Measurements from ENCODE around the gene FUT7.
"Not testable (repeated sequence)": the region's sequence is repeated elsewhere in the genome, so short reads cannot be mapped to it uniquely, and the experiment has no call there.

FUT7 gene

GRCh38 chr9:137066096-137066861 lies 34.4 kb upstream of the FUT7 start:
- DNase-seq (ENCODE audit: low read depth) = no peak

DNA sequence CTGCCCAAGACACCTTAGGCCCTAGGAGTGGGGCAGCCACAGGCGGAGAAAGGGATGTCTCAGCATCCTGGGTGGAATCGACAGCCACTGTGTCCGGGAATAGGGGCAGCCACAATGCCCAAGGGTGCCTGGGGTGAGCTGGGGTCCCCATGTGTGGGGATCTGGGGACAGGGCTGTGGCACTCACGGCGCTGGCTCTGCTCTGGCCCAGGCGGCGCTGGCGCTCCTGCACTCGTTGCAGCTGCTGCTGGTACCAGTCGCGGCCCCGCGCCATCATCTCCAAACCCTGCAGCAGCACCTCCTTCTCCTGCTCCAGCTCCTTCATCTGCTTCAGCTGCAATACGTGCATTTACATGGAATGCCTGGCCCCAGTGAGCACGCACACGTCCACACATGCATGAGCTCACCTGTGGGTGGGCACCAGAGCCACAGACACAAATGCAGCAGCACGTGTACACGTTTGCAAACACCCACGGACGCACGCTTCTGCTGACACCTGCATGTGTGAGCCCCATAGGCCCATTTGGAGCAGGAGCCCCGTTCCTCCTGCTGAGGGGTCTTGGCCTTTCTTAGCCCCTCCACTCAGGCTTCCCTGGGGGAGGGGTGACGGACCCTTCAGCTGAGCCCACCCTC lies 33.6 kb upstream of the FUT7 start:
- DNase-seq (ENCODE audit: low read depth) = no peak

DNA sequence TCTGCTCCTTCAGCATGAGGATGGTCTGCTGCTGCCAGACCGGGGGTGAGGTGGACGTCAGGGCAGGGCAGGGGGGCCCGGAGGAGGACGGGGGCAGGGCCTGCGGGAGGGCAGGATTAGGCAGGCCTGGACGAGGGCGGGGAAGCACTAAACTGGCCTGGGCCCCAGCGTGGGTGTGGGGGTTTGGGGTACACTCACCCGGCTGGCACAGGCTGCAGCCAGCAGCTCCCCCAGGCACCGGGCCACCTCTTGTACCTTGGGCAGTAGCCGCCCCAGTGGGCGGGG lies 32.9 kb upstream of the FUT7 start:
- no peak for DNase-seq (ENCODE audit: low read depth)

DNA sequence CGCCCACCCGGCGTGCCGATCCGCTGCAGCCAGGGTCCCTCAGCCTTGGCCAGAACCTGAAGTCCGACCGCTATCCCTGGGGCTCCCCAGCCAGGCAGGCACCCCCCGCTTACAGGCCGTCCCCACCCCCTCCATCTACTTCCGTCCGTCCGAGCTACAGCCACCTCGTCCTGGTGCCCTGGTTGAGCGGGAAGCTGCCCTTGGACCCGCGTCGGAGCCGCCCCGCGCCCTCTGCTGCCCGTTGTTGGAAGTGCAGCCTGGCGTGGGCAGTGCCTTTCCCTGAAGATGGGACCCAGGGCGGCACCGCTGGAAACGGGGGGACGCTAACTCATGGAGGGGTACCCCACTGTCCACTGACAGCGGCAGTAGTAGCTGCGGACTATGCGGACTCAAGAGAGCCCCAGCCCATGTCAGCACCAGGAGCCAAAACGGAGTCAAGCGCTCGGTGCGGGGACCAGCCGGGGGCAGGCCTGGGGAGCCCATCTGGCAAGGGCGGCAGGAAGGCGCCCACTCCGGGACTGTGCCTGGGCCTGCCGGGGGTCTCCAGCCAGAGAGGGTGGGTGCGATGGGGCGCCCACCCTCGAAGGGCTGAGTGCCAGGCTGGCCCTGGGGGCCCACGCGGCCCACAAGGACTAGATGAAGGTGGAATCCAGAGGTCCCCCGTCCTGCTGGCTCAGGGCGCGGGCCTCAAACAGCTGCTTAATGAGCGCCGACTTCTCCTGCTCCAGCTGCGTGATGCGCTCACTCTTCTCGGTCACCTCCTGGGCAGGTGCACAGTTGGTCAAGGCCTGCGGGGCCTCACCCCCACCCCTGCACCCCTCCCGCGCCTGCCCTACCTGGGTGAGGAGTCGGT lies 32.4 kb upstream of the FUT7 start:
- DNase-seq (ENCODE audit: low read depth) = peak; percentile 63

- DNase-seq (ENCODE audit: low read depth) = no peak
Observed at GRCh38 chr9:137063311-137064026, 31.6 kb upstream of the FUT7 start.

DNA sequence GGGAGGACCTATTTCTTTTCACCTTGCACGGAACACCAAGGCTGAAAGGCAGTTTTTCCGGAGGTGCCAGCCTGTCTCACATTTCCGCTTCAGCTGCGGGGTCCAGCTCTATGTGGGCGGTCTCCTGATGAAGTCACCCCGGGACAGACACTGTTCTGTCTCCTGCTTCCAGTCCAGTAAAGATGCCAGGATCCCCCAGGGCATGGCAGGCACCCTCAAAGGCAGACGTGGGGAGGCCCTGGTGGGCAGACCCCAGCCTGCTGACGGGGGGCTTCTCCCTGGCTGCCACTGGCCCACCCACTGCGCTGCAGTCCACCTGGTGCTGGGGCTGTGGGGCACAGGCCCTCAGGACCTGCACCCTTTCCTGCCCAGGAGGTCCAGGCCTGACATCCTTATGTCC lies 30.9 kb upstream of the FUT7 start:
- not testable (repeated sequence) for DNase-seq (ENCODE audit: low read depth)

GRCh38 chr9:137062384-137062783 lies 30.5 kb upstream of the FUT7 start:
- DNase-seq (ENCODE audit: low read depth) = no peak

GRCh38 chr9:137058521-137059234 lies 26.8 kb upstream of the FUT7 start:
- no peak for DNase-seq (ENCODE audit: low read depth)

DNA sequence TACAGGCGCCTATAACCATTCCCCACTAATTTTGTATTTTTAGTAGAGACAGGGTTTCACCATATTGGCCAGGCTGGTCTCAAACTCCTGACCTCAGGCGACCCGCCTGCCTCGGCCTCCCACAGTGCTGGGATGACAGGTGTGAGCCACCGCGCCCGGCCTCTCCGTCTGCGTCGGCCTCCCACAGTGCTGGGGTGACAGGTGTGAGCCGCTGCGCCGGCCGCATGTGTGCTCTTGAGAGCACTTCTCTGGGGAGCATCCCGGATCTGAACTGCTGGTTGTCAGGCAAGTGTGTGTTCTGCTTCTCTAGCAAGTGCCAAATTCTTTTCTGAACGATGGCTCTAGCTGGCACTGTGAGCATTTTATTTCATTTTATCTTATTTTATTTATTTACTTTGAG lies 25.7 kb upstream of the FUT7 start:
- no peak for DNase-seq (ENCODE audit: low read depth)

GRCh38 chr9:137056739-137057415 lies 25.0 kb upstream of the FUT7 start:
- no peak for DNase-seq (ENCODE audit: low read depth)

DNA sequence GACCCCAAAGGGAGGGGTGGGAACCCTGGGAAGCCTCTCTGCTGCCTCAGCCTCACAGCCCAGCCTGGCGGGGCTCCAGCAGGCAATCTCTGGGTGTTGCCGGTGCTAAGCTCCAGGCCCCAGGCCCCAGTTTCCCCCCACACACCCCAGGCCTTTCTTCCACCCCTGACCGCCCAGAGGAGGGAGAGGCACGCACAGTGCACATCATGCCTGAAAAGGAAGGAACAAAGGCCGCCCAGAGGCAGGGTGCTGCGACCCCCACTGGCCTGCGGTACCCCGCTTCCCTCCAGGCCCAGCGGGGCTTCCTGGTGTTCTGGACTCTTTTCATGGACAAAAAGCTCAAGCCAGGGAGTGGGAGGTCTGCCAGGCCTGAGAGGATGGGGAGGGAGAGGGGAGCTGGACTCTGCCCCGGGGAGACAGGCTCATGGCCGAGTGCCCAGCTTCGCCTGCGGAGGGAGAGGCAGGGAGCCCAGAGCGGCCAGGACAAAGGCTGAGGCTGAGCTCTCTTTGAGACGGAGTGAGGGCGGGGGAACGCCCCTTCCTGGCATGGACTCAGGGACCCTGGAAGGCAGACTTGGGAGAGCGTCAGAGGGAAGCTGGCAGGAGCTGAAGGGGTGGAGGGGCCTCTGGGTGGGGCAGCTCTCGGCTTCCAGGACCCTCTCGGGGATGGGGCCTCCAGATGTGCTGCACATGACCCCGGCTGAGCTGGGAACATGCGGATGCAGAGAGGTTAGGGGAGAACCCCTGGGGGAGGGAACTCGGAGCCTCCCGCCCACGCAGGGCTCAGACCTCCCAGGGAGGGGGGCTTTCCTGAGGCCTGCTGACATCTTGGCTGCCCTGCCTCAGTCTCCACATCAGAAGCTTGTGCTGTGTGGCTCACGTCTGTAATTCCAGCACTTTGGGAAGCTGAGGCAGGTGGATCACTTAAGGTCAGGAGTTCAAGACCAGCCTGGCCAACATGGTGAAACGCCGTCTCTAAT lies 23.8 kb upstream of the FUT7 start:
- DNase-seq (ENCODE audit: low read depth) = peak; percentile 82

DNA sequence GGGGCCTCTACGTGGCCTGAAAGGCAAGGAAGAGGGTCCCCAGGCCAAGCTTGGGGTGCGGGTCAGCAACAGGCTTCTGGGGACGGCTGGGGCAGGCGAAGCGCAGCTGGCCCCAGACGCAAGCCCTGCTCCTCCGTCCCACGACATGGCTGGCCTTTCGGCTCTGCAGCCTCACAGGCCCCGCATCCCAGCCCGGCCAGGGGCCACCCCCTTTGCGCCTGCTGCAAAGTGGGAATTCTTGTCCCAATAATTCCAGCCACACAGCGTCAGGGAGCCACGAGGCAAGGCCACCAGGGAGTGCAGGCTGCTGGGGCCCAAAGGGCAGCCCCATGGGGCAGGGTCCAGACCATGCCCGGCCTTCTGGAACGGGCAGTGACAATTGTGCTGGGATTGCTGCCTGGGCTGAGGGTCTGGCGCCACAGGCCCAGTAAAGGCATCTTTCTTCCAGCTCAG lies 23.1 kb upstream of the FUT7 start:
- no peak for DNase-seq (ENCODE audit: low read depth)

DNA sequence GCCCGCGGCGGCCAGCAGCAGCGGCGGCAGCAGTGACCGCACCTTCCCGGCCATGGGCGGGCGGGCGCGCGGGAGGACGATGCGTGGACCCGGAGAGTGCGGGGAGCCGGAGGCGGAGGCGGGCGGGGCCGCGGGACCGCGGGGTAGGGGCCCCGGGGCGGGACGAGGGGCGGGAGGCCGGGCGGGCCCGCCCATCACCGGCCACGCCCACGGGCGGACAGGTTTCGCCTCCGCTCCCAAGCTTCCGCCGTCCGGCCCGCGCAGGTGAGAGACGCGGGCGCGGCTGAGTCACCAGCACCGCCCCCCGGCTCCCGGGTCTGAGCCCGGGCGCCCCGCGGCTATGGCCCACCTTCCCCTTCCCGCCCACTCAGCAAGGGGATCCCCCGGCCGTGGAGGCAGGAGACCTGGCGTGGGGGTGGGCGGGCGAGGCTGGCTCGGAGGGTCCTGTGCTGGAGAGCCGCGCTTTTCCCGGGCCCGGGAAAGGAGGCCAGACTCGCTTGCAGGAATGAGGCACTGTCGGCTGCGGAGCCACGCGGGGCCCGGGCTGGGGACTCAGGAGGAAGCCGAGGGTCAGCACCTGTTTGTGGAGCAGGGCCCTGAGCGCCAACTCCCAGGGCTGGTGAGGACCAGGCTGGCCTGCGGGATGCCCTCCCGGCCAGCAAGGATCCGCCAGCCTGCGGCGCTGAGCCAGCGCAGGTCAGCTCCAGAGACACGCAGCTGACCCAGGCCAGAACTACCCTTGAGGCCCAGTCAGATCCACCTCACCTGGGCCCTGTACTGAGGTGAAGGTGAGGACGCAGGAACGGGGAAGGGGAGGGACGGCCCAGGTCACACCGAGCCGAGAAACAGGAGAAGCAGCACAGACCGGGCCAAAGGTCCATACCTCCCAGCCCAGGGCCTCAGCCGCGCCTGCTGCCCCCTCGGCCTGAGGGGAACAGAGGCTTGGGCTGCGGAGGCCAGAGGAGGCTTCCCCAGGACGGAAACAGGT lies 22.4 kb upstream of the FUT7 start, which contains the start of gene ENTPD2:
Gene ENTPD2 (minus strand): TSS at position 118 of the 988 bp plus-strand sequence. CDS start 64 bp downstream, at position 54.
- no peak for DNase-seq (ENCODE audit: low read depth)

- no peak for DNase-seq (ENCODE audit: low read depth)
Observed at GRCh38 chr9:137052998-137053943, 21.4 kb upstream of the FUT7 start.

DNA sequence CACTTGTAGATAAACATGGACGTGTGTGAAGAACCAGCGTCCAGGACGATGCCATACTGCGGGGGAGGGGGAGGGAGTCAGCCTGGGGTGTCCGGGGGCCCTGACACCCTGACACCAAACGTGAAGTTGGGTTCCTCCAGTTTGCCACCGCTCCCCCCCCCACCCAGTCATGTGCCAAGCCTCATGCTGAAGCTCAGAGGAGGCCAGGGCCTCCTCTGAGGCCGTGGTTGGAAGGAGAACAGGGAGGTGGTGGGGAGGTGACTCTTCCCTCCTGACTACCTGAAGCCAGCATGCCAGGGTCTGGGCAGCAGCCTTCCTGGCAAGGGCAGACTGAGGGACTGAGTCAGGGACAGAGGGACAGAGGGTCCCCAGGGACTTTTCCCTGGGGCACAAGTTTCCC lies 20.4 kb upstream of the FUT7 start:
- DNase-seq (ENCODE audit: low read depth) = no peak

- no peak for DNase-seq (ENCODE audit: low read depth)
Observed at GRCh38 chr9:137051145-137051724, 19.3 kb upstream of the FUT7 start.

GRCh38 chr9:137050570-137050969 lies 18.7 kb upstream of the FUT7 start:
- no peak for DNase-seq (ENCODE audit: low read depth)

Measured in EH (cell line).